HG03460 (cell line): ENCODE results near the gene SAP30BP.

Experiments
- ATAC-seq: cut with Tn5 transposase; IDR thresholded peaks from one replicate; pipeline ENCODE4 v1.9.1; 2021; ENCODE audit not compliant: unreplicated experiment

The SAP30BP gene

GRCh38 chr17:75706042-75706728 lies 39.0 kb downstream of the SAP30BP start:
- ATAC-seq = no peak

- ATAC-seq = no peak
Measured at GRCh38 chr17:75707079-75707571, 40.0 kb downstream of the SAP30BP start.

- ATAC-seq = no peak
Measured at GRCh38 chr17:75712446-75712845, 45.3 kb downstream of the SAP30BP start.

- ATAC-seq = no peak
Measured at GRCh38 chr17:75719732-75720131, 52.6 kb downstream of the SAP30BP start.

- no peak for ATAC-seq
Measured at GRCh38 chr17:75720656-75721462, 53.7 kb downstream of the SAP30BP start, which contains the start of gene ITGB4. Gene ITGB4, plus strand, starts transcription at chr17:75721459. Its CDS starts 3,245 bp downstream, at chr17:75724704.

- ATAC-seq = no peak
Measured at GRCh38 chr17:75721463-75722011, 54.4 kb downstream of the SAP30BP start.

- ATAC-seq = no peak
Measured at GRCh38 chr17:75722076-75722475, 54.9 kb downstream of the SAP30BP start.

- ATAC-seq = no peak
Measured at GRCh38 chr17:75722542-75723095, 55.5 kb downstream of the SAP30BP start.

GRCh38 chr17:75723171-75723930 lies 56.2 kb downstream of the SAP30BP start:
- ATAC-seq = no peak

GRCh38 chr17:75724016-75725003 lies 57.2 kb downstream of the SAP30BP start:
- ATAC-seq = no peak

- ATAC-seq = no peak
Measured at GRCh38 chr17:75725504-75725903, 58.4 kb downstream of the SAP30BP start.

- ATAC-seq = no peak
Measured at GRCh38 chr17:75727391-75727790, 60.3 kb downstream of the SAP30BP start.

- no peak for ATAC-seq
Measured at GRCh38 chr17:75729351-75729750, 62.2 kb downstream of the SAP30BP start.

GRCh38 chr17:75730065-75730464 lies 62.9 kb downstream of the SAP30BP start:
- ATAC-seq = no peak

- ATAC-seq = no peak
Measured at GRCh38 chr17:75731086-75731715, 64.1 kb downstream of the SAP30BP start.

- no peak for ATAC-seq
Measured at GRCh38 chr17:75731716-75732498, 64.8 kb downstream of the SAP30BP start.

- ATAC-seq = no peak
Measured at GRCh38 chr17:75733471-75733870, 66.3 kb downstream of the SAP30BP start.

GRCh38 chr17:75734674-75735294 lies 67.6 kb downstream of the SAP30BP start:
- ATAC-seq = no peak
